Fibroblast of skin of left biceps (primary cell): ENCODE measurements around the gene TANGO2.

ENCODE experiments used
- DNase-seq, 2 experiments: peaks; one replicate each; pipeline ENCODE4 v3.0.0-alpha.2; 2013; ENCODE audit warnings: low read depth in 2 of 2

Gene TANGO2

DNA sequence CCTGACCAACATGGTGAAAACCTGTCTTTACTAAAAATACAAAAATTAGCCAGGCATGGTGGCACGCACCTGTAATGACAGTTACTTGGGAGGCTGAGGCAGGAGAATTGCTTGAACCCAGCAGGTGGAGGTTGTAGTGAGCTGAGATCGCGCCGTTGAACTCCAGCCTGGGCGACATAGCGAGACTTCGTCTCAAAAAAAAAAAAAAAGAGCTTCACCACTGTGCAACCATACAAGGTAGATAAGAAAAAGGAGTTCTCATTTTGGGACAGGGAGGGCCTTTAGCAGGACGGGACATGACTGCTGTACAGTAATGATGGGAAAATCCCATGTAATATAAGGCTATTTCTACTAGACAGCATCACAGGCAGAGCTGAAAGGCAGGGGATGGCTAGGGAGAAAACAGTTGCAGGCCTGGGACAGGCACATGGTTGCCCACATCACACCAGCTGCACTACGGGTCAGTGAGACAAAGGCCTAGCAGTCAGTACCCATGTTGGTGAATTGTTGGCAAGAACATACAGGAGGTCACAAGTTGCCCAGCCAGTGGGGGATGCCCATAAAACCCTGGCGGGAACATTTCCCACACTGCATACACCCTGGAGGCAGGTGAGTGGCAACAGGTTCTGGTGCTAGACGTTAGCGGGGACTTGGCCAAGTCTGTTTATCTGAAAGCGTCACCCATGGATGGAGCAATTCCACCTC lies 5.4 kb downstream of the TANGO2 start:
- no peak for DNase-seq

DNA sequence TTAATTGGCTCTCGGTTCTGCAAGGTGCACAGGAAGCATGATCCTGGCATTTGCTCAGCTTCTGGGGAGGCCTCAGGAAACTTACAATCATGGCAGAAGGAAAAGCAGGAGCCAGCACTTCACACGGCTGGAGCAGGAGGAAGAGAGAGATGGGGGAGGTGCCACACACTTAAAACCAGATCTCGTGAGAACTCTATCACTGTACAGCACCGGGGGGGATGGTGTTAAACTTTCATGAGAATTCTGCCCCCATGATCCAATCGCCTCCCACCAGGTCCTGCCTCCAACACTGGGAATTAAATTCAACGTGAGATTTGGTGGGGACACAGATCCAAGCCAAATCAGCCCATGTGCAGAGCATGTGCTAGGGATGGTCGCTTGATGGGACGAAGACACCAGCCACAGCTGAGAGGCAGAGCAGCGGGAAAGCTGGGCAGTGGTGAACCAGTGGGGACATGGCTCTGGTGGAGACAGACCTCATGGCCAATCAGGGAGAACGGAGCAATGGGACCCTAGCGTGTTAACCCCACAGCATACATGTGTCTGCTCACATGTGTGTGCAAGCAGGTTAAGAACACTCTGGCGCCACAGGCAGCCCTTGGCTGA lies 6.2 kb downstream of the TANGO2 start:
- DNase-seq: no peak

DNA sequence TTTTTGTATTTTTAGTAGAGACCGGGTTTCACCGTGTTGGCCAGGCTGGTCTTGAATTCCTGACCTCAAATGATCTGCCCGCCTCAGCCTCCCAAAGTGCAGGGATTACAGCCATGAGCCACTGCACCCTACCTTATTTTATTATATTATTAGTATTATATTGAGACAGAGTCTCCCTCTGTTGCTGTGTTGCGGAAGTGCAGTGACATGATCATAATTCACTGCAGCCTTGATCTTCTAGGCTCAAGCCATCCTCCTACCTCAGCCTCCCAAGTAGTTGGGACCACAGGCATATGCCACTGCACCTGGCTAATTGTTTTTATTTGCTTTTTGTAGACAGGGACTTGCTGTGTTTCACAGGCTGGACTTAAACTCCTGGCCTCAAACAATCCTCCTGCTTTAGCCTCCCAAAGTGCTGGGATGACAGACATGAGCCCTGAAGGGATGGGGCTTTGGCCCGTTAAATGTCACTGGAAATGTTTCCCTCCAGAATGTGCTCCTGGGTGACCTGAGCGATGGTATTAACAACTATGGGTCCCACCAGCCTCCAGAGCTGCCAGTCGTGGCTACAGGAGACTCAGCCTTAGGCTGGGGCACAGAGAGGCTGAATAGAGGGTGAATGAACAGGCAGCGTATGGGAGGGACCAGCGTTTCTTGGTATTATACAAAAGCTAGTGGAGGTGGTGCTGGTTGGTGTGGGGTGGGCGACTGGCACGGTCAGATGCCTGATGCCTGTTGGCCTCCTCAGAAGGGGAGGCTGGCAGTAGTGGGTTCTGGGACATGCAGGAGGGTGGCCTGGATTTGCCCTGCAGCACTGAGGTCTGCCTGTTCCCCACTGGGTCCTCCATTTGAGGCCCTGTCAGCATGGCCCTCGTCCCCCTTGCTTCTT lies 7.3 kb downstream of the TANGO2 start:
- DNase-seq: no peak

DNA sequence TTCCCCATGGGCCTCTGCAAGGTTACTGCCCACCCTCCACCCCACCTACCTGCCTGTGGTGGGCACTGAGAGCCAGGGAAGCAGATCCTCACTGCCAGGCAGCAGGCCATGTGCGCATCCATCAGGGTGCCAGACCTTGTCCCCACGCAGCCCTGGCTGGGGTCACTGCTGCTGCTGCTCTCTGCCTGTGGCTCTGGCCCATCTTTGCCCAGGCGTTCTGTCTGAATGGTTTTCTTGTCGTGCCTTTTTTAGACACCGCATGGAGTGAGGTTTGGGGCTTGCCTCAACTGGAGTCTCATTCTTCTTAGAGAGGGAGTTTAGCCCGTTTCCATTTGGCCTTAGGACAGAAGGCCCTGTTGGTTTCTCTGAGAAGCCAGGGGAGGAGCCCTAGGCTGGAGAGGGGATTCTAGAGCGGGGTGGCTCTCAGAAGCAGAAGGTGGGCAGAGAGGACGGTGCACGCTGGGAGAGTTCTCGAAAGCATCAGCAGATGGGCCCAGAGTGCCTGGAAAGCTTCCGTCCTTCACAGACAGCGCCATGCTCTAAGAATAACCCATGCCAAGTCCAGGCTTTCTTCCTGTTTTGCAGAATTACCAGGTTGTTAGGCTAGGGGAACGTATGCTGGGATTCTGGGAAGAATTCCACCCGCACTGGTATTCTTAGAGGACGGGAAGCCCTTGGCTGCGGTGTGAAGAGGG lies 8.1 kb downstream of the TANGO2 start:
- DNase-seq: no peak

DNA sequence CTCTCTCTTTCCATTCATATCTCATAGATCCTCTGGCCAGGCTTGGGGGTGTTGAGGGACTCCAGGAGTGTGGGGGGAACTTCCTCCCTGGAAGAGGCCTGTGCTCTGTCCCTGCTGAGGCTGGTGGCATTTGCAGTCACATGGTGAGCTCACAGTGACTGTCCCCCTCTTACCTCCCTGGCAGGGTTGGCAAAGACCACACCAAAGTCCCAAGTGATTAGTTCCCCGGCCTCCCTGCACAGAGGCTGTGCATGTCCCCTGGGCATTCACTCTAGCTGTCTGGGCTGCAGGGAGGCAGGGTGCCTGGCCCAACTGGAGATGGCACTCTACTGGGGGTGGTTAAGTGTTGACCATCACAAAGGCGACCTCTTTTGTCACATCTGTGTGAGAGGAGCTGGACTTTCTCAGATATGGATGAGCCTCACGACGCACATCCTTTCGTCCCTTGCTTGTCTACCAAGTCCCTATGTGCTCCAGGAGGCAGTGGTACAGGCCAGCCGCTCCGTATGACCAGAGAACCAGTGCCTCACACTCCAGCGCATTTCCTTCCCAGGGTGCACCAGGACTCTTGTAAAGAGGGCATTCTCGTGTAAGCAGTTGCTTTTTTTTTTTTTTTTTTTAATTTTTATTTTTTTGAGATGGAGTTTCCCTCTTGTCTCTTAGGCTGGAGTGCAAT lies 8.8 kb downstream of the TANGO2 start:
- DNase-seq: no peak

DNA sequence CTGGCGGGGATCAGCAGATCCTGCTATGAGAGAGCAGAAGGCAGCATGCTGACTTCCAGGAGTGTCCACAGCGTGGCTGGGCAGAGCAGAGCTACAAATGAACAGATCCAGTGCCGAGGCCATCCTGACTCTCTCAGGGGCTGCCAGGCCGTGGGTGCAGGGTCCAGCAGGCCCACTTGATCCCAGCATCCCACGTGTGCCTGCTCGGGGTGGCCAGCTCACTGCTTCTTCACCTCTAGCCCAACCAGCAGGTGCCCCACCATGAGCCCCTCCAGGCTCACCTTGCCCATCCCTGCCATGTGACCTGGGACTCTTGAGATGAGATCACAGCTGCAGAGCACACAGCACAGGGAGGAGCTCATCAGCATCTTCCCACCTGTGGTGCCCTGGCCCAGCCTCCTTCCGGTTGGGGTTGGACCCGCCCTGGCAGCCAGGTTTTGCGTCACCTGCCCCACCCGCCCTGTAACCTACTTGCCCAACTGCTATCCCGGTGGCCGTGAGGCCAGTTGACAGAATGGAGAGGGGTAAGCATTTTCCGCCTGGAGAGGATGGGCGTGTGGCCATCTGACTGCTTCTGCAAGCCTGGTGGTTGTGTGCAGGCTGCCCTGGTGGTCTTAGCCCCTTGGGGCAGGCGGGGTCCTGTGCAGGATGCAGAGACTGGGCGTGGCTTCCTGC lies 11.0 kb downstream of the TANGO2 start:
- DNase-seq: no peak

DNA sequence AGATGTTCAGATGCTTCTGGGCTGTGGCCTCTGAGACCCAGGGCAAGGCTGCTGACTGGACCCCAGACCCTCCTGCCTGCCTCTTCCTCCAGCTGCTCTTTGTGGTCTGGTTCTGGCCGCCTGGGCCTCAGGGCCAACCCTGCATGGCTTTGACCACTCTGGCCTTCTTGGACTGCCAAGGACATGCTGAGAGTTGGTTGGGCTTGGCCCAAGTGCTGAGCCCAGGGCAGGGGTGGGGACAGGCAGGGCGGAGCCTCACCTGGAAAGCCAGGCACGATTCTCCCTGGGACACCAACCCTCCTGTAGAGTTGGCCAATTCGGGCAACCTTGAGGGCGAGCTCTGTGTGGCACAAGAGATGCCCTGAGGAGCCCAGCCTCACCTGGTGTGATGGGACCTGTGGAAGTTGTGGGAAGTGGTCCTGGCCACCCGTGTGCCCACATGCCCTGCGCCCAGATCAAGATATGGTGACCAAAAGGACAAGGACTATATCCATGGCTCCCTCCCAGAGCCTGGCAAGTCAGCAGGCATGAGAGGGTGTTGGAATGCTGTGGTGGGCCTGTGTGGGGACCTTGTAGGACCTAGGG lies 11.6 kb downstream of the TANGO2 start:
- no peak for DNase-seq

DNA sequence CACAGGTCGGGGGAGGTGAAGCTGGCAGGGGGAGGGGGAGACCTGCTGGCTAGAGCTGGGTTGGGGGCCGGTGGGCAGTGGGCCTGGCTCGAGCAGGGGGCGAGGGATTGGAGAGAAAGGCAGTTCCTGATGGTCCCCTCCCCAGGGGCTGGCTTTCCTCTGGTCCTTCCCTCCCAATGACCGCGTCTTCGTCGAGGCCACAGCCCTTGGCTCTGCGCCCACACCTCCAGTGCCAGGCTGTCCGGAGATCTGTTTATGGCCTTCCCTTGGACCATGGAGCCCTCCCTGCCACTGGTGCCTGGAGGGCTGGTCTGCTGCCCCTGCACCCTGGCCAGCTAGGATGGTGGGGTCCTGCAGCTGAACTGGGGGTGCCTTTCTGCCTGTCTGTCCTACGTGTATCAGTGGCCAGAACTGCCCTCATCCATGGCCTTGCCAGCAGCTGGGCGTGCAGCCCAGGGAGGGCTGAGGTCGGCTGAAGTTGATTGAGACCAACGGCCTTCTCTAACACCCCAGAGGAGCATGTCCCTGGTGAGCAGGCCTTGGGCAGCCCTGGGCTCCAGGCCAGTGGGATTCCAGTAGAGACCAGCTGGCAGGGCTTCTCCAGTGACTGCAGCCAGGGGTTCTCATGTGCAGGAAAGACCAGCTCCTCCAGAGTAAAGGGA lies 12.3 kb downstream of the TANGO2 start:
- DNase-seq: no peak

DNA sequence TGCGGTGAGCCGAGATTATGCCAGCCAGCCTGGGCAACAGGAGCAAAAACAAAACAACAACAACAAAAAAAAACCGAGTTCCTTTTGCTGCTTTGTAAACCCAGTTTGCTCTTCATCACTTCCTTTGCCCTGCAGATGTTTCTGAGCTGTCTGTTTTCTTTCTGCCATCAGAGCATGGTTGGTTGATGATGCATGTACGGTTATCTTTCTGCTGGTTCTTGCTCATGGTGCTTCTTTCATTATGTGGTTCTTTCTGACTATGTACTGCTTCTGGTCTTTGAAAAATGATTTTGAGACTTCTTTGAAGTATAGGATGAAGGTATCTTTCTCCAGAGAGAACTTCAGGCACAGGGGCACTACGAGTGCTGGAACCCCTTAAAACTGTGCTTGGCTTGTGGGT lies 13.2 kb downstream of the TANGO2 start:
- no peak for DNase-seq

DNA sequence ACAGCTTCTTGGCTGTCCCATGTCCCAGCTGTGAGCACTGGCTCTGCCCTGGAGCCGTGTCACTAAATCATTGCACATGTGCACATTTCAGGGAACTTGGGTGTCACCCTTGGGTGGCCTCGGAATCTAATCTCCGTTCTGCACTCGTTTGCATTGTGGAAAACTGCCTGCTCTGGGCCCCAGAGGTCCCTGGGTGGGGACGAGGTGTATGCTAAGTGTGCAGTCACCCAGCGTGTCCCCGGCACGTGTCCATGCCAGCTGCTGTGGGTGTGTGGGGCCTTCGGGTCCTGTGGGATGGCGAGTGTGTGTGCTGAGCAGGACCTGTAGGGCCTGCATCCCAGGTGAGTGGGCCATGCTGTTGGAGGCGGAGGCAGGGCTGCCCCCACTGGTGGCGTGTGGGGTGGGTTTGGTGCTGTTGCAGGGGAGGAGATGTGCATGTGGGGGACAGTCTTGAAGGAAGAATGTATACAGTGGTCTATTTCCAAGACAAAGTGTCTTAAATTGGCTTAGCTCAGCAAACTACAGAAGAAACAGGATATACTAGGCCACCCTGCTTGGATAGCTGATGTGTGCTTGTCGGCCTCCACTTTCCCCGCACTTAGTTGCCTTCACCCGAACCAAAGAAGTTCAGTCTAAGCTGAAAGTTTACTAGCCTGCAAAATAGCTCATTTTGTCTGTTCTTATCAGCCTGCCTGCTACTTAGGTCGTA lies 14.6 kb downstream of the TANGO2 start:
- no peak for DNase-seq

DNA sequence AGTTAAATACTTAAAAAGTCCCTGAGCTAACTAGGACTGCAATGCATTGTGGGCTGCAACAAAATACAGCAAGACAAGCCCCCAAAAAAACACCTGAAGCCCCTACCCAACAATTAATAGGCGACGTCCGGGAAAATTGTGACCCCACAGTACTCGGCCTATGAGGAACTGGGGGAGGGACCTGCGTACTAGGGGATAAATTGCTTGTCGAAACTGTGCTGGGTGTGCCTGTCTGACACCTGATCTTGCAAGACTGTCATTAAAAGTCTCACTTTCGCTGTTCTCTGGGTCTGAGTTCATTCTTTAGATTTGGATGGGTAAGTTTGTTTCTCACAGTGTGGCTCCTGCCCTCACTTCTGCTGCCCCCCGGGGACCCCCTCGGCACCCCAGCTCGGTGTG lies 15.2 kb downstream of the TANGO2 start:
- DNase-seq: no peak

DNA sequence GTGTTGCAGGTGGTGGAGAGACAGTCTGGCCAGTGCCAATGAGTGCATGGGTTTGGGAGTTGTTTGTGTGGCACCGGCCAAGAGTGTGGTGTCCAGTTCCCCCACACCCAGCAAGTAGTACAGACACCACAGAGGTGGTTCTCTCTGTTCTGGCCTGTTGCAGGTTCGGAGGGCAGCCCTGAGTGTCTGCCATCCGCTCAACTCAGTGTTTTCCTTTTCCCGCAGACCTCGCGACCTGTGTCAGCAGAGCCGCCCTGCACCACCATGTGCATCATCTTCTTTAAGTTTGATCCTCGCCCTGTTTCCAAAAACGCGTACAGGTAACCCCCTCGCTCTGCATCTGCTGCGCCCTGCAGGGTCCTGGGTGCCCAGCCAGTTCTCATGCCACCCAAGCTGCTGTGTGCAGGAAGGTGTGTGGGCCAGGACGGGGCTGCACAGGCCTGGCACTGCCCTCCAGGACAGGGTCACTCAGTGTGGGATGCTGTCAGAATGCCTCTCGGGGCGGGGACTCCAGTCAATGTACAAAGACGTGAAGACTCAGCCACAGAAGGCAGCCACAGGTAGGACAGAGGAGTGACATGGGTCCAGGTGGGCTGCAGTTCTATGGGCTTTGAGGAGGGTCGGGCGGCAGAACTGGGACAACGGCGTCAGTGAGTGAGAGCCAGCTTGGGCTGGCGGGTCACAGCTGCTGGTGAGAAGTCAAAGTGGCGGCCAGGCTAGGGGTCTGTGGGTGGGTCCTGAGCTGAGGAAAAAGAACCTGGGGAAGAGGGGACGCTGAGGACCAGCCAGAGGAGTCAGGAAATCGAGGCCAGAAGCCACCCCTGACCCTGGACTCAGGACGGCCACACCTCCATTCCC lies 15.9 kb downstream of the TANGO2 start:
- no peak for DNase-seq

DNA sequence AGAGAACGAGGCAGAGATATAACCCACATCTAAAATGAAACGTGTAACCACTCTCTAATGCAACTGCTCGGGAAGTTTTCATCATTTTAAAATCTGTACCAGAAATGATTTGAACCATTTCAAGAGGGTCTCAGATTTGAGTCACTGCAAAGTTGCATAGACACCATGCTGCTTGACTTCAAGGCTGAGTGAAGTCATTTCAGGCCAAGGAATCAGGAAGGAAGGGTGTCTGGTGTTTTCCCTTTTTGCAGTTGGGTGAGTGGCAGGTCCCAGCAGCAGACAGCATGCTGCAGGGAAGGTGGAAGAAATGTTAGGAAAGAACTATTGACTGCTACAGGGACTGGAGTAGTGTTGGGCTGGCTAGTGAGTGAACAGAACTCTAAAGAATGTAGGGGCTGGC lies 16.5 kb downstream of the TANGO2 start:
- DNase-seq: no peak

DNA sequence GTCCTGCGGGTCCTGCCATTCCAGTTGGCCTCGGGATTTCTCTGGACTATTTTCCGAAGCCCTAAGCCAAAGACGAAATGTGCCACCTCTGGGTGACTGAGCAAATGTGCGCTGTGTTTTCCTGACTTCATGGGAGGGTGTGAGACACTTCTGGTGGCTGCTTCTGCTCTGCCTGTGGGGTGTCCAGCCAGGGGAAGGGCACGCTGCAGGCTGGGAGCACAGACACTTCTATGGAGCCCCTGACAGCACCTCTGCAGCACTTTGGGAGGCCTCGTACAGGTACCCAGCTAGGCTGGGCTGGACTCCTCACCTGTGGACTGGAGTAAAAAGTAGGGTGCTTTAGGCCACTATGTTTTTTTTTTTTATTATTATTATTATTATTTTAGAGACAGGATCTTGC lies 17.7 kb downstream of the TANGO2 start:
- no peak for DNase-seq

DNA sequence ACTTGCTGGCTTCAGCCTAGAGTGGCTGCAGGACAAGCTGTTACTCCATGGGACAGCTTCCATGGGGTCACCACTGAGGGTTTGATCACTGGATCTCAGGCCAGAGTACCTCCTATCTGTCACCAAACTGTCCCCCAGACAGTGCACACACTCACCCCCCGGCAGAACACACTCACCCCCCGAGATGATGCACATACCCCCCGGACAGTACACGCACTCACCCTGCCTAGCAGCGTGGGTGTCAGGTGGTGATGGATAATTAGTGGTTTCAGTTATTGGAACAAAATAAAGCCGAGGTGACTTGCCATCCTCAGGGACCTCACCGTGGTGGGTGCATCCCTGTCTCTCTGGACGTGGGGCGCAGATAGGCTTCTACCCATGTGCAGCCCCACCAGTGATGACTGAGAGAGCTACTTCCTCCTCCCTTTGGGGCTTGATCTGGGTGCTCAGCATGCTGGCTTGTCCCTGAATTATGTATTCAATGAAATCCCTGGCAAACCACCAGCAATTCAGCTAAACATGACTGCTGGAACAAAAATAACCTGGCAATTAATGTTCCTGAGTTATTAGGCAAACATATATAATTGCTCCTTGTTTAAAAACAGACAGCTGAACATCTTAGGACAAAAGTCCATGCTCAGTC lies 18.9 kb downstream of the TANGO2 start:
- no peak for DNase-seq

DNA sequence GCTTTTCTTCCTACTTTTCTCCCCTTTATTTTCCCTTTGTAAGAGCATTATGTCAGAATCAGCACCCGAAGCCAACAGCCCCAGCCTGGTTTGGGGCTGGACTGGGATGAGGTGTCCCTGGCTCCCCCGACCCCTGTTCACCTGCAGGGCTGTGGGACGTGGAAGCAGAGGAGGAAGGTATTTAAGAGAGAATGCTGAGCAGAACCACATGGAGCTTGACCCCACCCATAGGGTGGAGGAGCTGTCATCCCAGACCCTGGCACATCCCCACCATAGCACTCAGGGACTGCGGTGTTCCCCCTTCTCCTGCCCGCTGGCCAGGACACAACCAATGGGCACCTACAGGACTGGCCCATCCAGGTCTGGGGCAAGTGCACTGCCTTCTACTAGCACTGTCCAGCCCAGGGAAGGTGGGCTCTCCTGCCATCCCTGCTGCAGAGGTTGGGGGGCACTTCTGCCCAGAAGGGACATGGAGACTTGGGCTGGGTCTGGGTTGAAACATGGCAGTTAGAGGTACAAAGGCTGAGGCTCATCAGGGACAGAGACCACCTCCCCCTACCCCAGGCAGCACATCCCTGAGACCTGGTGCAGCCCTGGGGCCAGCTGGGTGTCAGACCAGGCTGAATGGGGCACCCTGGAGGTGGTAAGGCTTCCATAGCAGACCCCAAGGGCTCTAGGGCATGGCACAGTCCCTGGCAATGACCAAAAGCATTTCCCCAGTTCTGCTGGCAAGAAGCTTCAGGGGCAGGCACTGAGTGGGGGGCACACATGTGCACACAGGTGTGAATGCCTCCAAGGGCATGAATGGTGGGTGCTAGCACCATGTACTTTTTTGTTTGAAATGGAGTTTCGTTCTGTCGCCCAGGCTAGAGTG lies 19.7 kb downstream of the TANGO2 start:
- no peak for DNase-seq
